ENCODE results near the gene NHSL2.

Gene NHSL2

DNA sequence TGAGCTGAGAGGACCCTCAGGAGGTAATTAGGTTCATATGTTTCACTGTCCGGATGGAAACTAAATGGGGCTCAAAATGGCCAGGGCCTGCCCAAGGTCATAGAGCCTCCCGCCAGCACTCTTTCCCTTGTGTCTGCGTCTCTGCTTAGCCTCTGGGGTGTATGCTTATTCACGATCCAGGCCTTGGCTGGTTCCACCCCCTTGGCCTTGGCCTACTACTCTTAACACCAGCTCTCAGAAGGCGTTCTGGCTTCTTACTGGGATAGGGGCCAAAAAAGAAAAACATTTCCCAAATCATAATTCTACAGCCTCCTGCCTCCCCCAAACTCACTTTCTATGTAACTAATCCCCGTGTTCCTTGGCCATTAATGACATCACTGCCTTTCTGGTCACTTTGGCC lies 152.3 kb downstream of the NHSL2 start:
- no peak for DNase-seq (ENCODE audit: low read depth in 1 of 2, low spot score in 1 of 2)

DNA sequence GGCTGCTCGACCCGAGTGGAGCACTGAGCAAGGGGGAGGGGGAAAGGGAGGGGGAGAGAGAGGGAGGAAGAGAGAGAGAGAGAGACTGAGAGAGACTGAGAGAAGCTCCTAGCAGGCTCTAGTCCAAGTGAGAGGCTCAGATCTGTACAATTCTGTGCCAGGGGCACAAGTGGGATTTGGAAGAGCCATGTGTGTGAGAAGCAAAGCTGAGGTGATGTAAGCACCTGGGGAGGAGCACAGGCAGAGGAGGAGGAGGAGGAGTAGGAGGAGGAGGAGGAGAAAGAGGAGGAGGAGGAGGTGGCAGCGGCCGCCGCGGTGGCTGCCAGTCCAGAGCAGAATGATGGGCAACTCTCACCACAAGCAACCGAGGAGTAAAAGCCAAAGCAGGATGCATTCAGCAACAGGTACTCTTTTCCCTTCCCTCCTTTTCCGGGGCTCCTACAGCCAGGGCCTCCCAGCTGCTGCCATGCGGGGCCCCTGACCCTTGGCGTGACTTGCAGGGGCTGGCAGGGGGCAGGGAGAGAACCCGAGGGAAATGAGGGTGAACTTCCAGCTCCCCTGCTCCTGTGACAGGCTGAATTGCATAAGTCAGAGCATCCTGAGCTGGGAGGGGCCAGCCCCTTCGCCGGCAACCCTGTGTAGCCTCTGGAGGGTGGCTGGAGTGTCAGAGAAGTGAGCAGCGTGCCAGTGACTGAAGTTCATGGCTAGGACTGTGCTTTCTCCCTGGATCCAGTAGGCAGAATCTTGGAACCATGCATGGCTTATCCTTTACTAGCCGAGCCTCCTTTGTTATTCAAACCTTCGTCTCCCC lies 158.9 kb downstream of the NHSL2 start:
- DNase-seq (ENCODE audit: low read depth in 1 of 2, low spot score in 1 of 2) = no peak

DNA sequence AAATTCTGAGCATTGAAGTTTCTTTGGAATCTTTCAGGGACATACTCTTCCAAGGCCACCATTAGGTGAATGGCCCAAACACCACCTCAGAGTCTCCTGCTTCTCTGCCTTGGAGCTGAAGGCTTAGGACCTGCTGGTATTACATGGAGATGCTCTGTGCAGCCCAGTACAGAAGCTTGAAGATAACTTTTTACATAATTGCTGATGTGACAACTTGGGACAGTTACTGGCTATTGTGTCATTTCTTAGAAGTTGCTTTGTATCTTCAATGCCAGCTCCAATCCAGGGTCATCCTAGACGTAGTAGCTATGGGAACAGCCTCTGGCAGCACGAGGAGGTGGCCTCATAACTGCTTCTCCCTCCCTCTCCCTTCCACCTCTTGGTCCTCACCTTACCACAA lies 160.6 kb downstream of the NHSL2 start:
- no peak for DNase-seq (ENCODE audit: low read depth in 1 of 2, low spot score in 1 of 2)

DNA sequence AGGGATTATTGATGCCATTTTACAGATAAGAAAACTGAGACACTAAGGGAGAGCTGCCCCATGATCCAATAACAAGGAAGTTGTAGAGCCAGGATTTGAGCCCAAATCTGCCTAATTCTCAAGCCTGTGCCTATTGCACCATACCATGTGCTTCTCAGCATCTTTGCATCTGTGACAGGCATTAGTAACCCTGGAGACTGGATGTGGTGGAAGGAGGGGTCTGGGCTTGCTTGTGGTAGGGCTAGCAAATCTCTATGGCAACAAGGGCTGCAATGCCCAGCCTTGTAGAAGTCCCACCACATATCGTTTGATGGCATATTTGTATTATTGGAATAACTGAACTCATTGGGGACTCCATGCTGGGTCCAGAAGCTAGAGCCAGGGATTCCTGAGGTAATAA lies 163.0 kb downstream of the NHSL2 start:
- no peak for DNase-seq (ENCODE audit: low read depth in 1 of 2, low spot score in 1 of 2)

DNA sequence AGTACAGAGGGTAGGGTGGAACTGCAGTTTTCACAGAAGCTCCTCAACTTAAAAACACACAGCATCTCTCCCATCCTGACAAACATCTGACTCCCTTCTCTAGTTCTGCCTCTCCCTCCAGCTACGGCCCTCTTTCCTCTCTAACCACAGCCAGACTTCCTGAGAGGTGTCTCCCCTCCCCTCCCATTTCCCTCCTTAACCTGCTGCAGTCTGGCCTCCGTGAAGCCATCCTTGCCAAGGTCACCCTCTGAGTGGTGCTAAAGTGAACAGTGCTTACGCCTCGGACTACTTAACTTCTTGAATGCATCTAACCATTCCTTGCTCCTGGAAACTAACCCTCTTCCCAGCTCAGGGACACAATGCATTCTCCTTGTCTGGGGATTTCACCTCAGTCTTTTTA lies 167.8 kb downstream of the NHSL2 start:
- DNase-seq (ENCODE audit: low read depth in 1 of 2, low spot score in 1 of 2) = no peak

DNA sequence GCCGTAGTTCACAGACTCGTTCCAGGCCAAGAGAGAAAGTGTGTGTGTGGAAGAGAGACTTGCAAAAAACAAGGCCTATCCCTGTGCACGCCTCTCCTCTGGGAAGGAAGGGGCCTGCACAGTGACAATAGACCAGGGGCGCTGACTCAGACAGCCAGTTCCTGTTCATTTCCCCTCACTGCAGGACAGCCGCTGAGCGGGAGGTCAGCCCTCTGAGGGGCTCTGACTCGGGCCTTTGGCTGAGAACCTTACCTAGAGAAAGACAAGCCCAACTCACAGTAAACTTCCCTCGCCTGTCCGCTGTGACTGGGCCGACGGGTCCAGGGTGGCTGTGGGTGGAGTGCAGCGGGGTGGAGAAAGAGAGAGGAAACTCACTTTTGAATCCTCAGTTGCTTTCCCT lies 169.0 kb downstream of the NHSL2 start:
- DNase-seq (ENCODE audit: low read depth in 1 of 2, low spot score in 1 of 2) = no peak

DNA sequence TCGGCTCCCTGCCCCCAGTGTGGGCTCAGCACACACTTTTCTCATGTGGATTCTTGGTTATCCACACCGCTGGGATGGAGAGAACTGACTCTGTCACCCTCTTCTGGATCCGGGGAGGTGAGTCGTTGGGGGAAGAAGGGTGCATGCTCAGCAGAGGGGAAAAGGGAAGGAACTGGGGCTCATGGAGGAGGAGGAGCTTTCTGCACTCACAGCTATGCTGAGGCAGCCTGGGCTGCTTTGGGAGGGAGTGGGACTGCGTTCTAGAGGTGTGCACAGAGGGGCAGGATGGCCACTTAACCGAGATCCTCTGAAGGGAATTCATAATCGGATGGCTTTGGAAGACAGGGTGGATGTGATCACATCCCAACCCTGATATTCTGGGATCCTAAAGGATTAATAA lies 169.5 kb downstream of the NHSL2 start:
- no peak for DNase-seq (ENCODE audit: low read depth in 1 of 2, low spot score in 1 of 2)

DNA sequence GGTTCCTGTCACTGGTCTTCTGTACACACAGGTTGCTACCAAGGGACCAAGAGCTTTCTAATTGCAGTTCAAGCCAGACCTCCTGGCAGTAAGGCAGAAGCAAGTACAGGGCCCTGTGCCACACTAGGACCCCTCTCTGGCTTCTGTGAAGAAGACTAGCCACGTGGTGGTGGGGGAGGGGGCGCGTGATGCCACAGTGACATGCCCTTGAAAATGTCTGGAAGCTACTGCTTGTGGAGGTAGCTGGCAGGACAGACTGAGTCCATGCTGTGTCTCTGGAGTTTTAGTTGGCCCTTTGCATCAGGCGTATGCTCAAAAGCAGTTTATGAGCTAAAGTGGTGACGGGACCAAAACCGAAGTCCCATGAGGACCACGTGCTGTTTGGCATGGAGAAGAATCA lies 170.2 kb downstream of the NHSL2 start:
- DNase-seq (ENCODE audit: low read depth in 1 of 2, low spot score in 1 of 2) = no peak

DNA sequence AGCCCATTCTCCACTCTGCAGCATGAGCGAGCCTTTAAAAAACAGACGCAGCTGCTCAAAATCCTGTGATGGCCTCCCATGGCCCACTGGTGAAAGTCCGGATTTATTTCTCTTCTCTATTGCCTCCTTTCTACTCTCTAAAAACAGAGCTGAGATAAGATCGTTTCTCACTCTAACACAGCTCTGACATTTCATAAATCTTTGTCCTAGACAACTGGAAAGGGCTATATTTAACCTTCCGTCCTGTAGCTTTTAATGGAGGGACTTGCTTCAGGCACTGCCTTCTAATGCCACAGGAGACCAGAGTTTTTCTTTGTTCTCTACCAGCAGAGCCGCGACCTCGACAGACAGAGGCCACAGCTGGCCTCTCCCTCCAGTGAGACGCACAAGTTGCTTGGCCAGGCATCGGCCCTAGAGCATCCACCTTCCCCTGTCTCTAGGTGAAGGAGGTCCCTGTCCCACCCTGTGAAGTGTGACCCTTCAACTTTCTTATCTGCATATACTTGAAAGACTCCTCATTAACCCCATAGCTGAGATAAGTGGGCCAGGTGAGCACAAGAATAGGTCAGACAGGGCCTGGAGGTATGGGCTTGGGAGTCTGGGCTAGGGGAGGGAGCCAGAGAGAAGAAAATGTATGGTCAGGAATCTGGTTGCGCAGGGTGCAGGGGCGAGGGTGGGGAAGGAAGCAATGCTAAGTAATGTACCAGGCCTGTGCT lies 171.1 kb downstream of the NHSL2 start:
- no peak for DNase-seq (ENCODE audit: low read depth in 1 of 2, low spot score in 1 of 2)

DNA sequence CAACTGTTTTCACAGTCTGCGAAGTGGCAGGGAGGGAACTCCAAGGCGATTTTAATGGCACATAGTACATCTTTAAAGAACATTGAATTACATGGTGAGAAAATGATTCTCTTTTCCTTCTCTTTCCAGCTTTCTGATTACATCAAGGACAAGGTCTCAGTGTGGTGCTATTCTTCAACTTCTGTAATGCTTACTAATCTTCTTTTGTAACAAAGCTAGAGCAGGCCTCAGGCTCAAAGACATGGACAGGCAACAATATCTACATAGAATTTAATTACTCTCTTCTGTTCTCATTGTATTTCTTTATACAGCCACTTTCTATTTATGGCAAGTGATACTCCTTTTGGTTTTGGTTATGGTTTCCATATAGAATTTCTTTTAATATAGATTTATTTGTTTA lies 172.6 kb downstream of the NHSL2 start:
- no peak for DNase-seq (ENCODE audit: low read depth in 1 of 2, low spot score in 1 of 2)

DNA sequence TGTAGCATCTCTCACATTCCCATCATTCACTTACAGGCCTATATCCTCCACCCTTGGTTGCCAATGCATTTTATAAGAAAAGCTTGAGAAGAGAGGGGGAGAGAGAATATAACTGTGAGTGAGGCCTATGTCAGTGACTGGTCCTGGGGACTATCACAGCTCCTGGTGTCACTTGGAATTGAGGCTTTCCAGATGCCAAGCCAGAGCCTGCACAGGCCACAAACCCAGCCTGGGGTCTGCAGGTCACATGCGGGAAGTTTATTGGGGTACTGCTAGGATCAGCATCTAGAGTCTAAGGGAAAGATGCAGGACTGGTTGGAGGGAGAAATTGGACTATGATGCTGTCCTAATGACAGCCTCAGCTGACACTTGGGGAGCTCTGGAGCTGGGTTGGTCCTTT lies 173.5 kb downstream of the NHSL2 start:
- no peak for DNase-seq (ENCODE audit: low read depth in 1 of 2, low spot score in 1 of 2)

DNA sequence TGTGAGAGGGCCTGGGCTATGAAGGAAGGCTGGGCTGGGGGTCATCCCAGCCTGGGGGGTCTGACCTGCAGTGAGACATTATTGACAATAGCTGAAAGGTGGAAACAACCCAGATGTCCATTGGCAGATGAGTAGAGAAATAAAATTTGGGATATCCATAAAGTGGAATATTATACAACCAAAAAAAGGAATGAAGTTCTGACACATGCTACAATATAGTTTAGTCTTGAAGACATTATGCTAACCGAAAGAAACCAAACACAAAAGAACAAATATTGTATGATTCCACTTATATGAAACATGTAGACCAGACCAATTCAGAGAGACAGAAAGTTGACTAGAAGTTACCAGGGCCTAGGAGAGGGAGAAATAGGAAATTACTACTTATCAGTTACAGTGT lies 176.3 kb downstream of the NHSL2 start:
- DNase-seq (ENCODE audit: low read depth in 1 of 2, low spot score in 1 of 2) = no peak

DNA sequence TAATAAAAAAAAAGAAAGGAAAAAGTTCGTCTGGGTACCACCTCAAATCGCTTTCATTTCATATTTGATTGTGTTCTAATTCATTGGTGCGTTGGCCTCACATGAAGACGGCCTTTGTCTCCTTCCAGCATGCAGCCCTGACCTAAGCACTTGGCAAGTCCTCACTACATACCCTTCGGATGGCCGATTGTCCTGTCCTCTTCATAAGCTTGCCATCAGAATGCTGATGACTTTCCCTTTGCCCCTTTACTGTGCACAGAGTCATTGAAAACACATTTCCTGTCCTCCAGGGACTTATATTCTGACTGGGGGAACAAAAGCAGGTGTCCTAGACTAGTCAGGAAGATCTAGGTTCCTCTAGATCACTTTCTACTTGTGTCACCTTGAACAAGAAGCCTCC lies 178.1 kb downstream of the NHSL2 start:
- DNase-seq (ENCODE audit: low read depth in 1 of 2, low spot score in 1 of 2) = no peak

DNA sequence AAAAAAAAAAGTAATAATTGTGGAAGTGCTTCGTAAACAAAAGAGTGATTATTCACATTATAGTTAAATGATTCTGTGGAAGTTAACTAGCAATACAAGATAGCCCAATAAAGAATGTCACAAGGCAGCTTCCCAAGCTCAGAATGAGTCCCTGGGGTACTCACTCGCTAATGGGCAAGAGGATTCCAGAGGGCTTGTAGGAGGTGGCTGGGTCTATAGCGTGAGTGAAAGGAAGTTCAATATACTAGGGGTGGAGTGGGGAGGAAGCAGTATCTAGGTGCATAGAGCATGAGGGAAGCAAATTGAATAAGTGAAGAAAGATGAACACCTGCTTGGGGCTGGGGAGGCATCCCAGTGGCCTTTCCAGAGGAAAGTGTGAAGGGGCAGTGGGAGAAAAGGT lies 178.6 kb downstream of the NHSL2 start:
- DNase-seq (ENCODE audit: low read depth in 1 of 2, low spot score in 1 of 2) = no peak

DNA sequence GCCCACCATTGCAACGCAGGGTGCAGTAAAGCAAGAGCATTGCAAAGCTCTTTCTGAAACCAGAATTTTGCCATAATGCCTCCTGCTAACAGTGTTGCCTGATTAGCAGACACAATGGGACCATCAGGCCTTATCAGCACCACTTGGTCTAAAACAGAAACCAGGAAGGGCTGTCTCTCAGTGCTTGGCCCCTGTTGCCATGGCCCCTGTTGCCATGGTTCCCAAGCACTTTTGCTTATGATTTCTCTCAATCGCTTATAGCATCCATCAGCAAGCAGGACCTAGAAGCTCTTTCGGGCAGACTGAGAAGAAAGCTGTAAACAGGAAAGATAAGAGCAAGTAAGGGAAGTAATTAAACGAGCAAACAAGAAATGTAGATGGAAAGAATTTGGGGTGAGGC lies 184.2 kb downstream of the NHSL2 start:
- peak; percentile 4 to 26 for DNase-seq (ENCODE audit: low read depth in 1 of 2, low spot score in 1 of 2)

DNA sequence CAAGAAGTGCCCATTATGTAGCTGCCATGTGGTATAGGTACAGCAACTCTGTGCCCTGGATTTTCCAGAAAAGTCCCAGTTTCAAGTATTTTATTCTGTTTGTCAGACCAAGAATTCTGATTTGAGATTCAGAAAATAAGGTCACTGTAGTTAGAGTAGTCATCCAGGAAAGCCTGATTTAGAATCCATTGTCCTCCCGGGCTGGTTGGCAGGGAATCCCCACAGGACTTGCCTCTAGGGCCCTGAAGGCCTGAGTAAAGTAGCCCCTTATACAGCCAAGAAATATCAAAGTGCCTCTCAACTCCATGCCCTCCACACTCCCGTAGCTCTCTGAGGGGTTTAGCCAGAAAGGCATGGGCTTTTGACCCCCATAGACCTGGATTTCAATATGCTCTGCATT lies 184.7 kb downstream of the NHSL2 start:
- DNase-seq (ENCODE audit: low read depth in 1 of 2, low spot score in 1 of 2) = no peak

DNA sequence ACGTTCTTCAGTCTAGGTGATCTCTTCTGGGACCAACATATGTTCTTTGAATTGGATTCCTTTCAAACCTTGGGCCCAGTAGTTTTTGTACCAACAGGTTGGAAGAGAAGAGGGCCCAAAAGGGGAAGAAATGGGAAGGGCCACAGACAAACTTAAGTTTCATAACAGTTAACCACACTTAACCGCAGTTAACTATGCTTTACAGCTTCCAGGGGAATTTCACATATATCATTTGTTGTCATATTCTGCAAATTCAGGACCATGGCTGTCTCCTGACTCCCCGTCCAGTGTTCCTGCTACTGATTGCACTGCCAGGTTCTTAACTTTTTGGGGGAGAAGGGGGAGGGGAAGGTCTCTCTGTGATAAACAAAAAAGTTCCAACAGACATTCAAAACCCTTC lies 186.5 kb downstream of the NHSL2 start:
- DNase-seq (ENCODE audit: low read depth in 1 of 2, low spot score in 1 of 2) = no peak

DNA sequence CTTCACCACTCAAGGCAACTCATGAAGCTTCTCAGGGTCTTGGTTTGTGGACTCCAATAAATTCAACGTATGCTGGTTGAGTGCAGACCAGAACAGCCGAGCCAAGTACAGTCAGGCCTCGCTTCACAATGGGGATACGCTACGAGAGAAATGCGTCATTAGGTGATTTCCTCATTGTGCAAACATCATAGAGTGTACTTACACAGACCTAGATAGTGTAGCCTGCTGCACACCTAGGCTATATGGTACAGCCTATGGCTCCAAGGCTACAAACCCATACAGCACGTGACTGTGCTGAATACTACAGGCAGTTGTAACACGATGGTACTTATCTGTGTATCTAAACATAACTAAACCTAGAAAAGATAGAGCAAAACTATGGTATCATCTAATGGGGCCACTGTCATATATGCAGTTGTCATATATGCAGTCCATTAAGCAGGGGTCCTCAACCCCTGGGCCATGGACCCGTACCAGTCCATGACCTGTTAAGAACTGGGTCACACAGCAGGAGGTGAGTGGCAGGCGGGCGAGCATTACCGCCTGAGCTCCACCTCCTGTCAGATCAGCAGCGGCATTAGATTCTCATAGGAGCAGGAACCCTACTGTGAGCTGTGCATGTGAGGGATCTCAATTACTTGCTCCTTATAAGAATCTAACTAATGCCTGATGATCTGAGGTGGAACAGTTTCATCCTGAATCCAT lies 189.6 kb downstream of the NHSL2 start:
- no peak for DNase-seq (ENCODE audit: low read depth in 1 of 2, low spot score in 1 of 2)

DNA sequence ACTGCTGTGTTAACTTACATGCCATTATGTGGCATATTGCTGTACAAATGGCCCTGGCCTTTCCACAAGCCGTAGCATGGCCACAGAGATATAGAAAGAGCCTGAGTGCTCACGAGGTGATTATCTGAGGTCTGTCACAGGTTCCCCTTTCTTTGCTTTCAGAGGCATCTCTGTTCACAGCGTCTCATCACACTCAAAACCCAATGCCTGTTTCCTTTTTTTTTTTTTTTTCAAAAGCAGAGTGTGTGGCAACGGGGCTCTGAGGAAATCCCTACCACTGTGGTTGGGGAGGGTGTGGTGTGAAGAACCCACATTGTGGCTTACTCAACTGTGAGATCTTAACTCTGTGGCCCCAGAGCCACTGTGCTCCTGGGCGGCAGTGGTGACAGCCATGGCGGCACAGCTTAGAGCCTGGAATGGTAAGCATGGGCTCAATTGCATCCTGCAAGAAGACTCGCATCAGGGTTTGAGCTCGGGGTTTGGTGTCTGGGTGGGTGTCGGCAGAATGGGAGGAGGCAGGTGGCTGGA lies 190.2 kb downstream of the NHSL2 start:
- DNase-seq (ENCODE audit: low read depth in 1 of 2, low spot score in 1 of 2) = peak; percentile 6 to 28

DNA sequence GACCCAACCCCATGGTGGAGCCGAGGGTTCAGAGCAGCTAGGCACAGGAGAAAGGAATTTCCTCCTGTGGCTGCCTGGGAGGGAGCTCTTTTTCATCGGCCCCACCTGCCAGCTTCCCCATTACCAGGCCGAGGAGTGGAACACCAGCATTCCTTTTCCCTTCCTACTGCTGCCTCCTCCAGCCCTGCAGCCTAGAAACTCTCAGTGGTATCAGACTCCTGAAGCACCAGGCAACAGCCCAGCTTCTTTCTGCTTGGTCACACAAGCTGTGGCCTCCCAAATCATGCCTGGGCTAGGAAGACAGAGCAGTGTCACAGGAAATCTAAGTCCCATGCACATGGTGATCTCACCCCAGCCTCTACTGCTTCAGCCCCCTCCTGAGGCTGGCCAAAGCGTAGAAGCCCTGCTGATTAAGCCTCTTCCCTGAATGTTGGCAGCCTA lies 191.0 kb downstream of the NHSL2 start:
- DNase-seq (ENCODE audit: low read depth in 1 of 2, low spot score in 1 of 2) = no peak

DNA sequence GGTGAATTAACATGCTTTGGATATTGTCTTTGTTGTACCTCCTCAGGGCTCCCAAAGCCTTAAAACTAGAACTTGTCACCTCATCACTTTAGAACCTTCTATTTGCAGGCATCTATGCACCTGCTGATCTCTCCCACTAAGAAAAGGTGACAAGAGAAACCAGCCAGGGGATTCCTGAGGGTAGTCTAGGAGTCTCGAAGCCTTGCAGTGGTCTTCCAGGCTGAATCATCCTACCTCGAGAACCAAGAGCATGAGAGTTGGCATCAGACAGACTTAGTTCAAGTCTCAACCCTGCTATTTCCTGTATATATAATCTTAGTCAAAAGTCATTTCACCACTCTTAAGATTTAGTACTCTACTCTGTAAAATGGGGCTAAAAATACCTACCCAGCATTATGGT lies 191.5 kb downstream of the NHSL2 start:
- no peak for DNase-seq (ENCODE audit: low read depth in 1 of 2, low spot score in 1 of 2)

DNA sequence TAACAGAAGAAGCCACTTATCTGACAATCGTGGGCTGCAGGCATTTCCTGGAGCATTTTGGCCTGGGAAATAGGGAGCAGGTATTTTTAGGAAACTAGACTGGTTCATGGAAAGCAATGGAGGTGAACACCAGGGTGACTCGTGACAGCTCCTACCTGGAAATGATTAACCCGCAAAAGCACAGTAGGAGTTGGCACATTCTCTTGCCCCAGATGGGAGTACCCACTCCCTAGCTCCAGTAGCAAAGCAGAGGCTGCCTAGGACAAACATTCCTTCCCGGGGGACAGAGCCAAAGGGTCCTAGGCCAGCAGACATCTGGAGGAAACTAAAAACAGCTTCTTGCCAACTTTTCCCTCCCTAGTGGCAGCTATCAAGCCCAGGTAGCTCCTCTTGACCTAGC lies 192.1 kb downstream of the NHSL2 start:
- DNase-seq (ENCODE audit: low read depth in 1 of 2, low spot score in 1 of 2) = no peak

Measured in stimulated activated CD4-positive, alpha-beta T cell treated with anti-CD3 and anti-CD28 coated beads, Interleukin-15, amount 100 ng/mL, for 1 hour (primary cell).